Natural killer cell (primary cell): ENCODE results near the gene FOXK1. TPM values are rescaled to one million over a fixed set of nuclear protein-coding genes. Genes with fewer than 3 reads are reported as not detected.
A peak's percentile ranks its signal among the peaks of the same experiment; 100 is the strongest.

ENCODE experiments used
- ATAC-seq, 3 donors: fragments of 150-1000 bp in 2 of 3; fragments of 200-7000 bp in 1 of 3; cut with Tn5 transposase; 1 replicate in 1 of 3; 2 replicates in 2 of 3; pipeline ENCODE4 v1.10.0; 2021; ENCODE audit warnings: mild to moderate bottlenecking in 2 of 3, moderate library complexity in 2 of 3
- DNase-seq, 2 donors: peaks; one replicate each; pipeline versions ENCODE4 v3.0.0 to v3.0.0-alpha.2; 2013 to 2021; ENCODE audit warnings: mixed read lengths in 1 of 2
- H3K27ac ChIP-seq: one replicate; pipeline ENCODE4 v1.5.1; 2013; ENCODE audit warnings: mild to moderate bottlenecking, low read length
- H3K27me3 ChIP-seq: one replicate; pipeline ENCODE4 v1.6.1; 2013; ENCODE audit warnings: low read length; ENCODE audit not compliant: control insufficient read depth, insufficient read depth
- H3K36me3 ChIP-seq: one replicate; pipeline ENCODE4 v1.6.1; 2013; ENCODE audit warnings: low read length; ENCODE audit not compliant: control insufficient read depth, insufficient read depth
- H3K4me1 ChIP-seq: one replicate; pipeline ENCODE4 v1.6.1; 2013; ENCODE audit warnings: low read length; ENCODE audit not compliant: control insufficient read depth, insufficient read depth
- H3K4me3 ChIP-seq: one replicate; pipeline ENCODE4 v1.5.1; 2013; ENCODE audit warnings: low read length
- H3K9me3 ChIP-seq: one replicate; pipeline ENCODE4 v1.6.1; 2013; ENCODE audit warnings: low read length; ENCODE audit not compliant: control insufficient read depth, insufficient read depth
- H3K27ac Mint-ChIP-seq, 2 donors: one replicate each; pipeline ENCODE4 v1.8.0; 2022; ENCODE audit warnings: mild to moderate bottlenecking in 2 of 2, mixed read lengths in 2 of 2, moderate library complexity in 1 of 2
- H3K27me3 Mint-ChIP-seq, 2 donors: one replicate each; pipeline ENCODE4 v1.8.0; 2022; ENCODE audit warnings: low read depth in 2 of 2, mixed read lengths in 2 of 2
- H3K36me3 Mint-ChIP-seq: one replicate; pipeline ENCODE4 v1.8.0; 2022; ENCODE audit warnings: mixed read lengths
- H3K4me1 Mint-ChIP-seq, 2 donors: one replicate each; pipeline ENCODE4 v1.8.0; 2022; ENCODE audit warnings: mixed read lengths in 2 of 2
- H3K4me3 Mint-ChIP-seq: one replicate; pipeline ENCODE4 v1.8.0; 2022; ENCODE audit warnings: mild to moderate bottlenecking, moderate library complexity, mixed read lengths
- H3K9me3 Mint-ChIP-seq, 2 donors: one replicate each; pipeline ENCODE4 v1.8.0; 2022; ENCODE audit warnings: mixed read lengths in 2 of 2
- WGBS: methylation state at CpG from one replicate; pipeline ENCODE4 v1.1.7; 2013; ENCODE audit warnings: missing lambda C conversion rate; ENCODE audit not compliant: insufficient coverage; 5-methylcytosine and 5-hydroxymethylcytosine counted together
- intact Hi-C: fragments of 100-400 bp; cut with micrococcal nuclease; formaldehyde crosslinking; loops from one replicate; pipeline ENCODE4 v1.14.2; 2022
- total RNA-seq, 4 donors: library from RNA; stranded (reverse); fragments of 120-200 nt in 1 of 4; gene quantifications; one replicate each; pipeline versions ENCODE4 v1.2.3 to v1.2.4, GENCODE V29; 2013 to 2022
- TF ChIP-seq, protein P1 (sequence below): fragments of 200-600 bp; IDR thresholded peaks from one replicate; pipeline ENCODE4 v1.8.0; 2022; ENCODE audit warnings: antibody characterized with exemption

Gene FOXK1
- total RNA-seq, 3 donors from 2014 or later (not counting 1 experiment from before 2014, with no cell fraction given), result 51.6 to 59.7 (median 55.3) TPM

DNA sequence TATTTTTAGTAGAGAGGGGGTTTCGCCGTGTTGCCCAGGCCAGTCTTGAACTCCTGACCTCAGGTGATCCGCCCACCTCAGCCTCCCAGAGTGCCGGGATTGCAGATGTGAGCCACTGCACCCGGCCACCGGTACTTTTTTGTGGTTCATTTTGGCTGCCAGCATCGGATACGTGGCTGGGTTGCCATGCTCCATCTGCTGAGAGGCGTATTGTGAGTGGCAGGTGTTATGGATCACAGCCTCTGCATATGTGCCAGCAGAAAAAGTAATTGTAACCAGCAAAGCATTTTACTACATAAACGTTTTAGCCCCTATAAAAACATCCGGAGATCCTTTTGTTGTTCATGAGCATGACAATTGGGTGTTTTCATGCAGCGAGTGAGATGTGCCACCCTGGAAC, 7.1 kb downstream of the FOXK1 start:
- Histone ChIP-seq H3K4me3 (no peak overlapping the region), H3K36me3 (no peaks in the 10 kb centered on the region), H3K9me3 (no peaks in the 10 kb centered on the region), H3K27me3 (no peaks in the 10 kb centered on the region), H3K4me1 (peaks cover 35% of the 10 kb centered on the region), H3K27ac (no peak overlapping the region)
- intact Hi-C loops, result no loop called here
- Mint-ChIP-seq H3K27me3 (no peaks in the 10 kb centered on the region), H3K27ac (no peak overlapping the region), H3K4me3 (no peak overlapping the region), H3K36me3 (no peaks in the 10 kb centered on the region), H3K9me3 (no peaks in the 10 kb centered on the region), H3K4me1 (peaks cover 62 to 64% of the 10 kb centered on the region in 2 donors)
- DNase-seq (no peak), ATAC-seq (no peak)
- 82% methylated on average over 12 of the region's 12 CpGs for WGBS
- TF ChIP-seq, protein P1, sequence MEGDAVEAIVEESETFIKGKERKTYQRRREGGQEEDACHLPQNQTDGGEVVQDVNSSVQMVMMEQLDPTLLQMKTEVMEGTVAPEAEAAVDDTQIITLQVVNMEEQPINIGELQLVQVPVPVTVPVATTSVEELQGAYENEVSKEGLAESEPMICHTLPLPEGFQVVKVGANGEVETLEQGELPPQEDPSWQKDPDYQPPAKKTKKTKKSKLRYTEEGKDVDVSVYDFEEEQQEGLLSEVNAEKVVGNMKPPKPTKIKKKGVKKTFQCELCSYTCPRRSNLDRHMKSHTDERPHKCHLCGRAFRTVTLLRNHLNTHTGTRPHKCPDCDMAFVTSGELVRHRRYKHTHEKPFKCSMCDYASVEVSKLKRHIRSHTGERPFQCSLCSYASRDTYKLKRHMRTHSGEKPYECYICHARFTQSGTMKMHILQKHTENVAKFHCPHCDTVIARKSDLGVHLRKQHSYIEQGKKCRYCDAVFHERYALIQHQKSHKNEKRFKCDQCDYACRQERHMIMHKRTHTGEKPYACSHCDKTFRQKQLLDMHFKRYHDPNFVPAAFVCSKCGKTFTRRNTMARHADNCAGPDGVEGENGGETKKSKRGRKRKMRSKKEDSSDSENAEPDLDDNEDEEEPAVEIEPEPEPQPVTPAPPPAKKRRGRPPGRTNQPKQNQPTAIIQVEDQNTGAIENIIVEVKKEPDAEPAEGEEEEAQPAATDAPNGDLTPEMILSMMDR, result no peak

DNA sequence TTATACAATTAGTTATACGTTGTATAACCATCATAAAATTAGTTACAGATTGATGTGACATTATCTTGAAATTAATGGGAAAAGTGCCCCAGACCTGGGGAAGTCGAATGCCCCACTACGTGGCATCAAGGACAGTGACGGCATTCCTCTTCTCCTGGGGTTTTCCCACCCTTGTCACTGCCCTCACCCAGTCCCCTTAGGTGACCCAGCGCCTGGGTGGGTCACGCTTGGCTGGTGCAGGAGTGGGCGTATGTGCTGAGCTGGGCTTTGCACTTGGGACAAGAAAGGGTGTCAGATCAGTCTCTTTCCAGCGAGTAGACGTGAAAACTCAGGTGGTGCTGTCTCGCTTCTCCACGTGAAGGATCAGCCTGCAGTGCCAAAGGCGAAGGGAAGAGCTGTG, 7.6 kb downstream of the FOXK1 start:
- Mint-ChIP-seq H3K4me3 (no peak overlapping the region), H3K9me3 (no peaks in the 10 kb centered on the region), H3K27me3 (no peaks in the 10 kb centered on the region), H3K27ac (peak overlapping the region in 1 of 2 donors; percentile 37), H3K36me3 (no peaks in the 10 kb centered on the region), H3K4me1 (peaks cover 59 to 61% of the 10 kb centered on the region in 2 donors)
- no peak overlapping the region for H3K4me3 ChIP-seq
- H3K36me3 ChIP-seq, result no peaks in the 10 kb centered on the region
- no peak overlapping the region for H3K27ac ChIP-seq
- no peak for ATAC-seq
- intact Hi-C loops, result no loop called here
- 82% methylated on average over 12 of the region's 12 CpGs for WGBS
- no peak for DNase-seq
- H3K4me1 ChIP-seq, result peaks cover 30% of the 10 kb centered on the region
- no peaks in the 10 kb centered on the region for H3K27me3 ChIP-seq
- TF ChIP-seq, protein P1, result no peak
- H3K9me3 ChIP-seq, result no peaks in the 10 kb centered on the region

DNA sequence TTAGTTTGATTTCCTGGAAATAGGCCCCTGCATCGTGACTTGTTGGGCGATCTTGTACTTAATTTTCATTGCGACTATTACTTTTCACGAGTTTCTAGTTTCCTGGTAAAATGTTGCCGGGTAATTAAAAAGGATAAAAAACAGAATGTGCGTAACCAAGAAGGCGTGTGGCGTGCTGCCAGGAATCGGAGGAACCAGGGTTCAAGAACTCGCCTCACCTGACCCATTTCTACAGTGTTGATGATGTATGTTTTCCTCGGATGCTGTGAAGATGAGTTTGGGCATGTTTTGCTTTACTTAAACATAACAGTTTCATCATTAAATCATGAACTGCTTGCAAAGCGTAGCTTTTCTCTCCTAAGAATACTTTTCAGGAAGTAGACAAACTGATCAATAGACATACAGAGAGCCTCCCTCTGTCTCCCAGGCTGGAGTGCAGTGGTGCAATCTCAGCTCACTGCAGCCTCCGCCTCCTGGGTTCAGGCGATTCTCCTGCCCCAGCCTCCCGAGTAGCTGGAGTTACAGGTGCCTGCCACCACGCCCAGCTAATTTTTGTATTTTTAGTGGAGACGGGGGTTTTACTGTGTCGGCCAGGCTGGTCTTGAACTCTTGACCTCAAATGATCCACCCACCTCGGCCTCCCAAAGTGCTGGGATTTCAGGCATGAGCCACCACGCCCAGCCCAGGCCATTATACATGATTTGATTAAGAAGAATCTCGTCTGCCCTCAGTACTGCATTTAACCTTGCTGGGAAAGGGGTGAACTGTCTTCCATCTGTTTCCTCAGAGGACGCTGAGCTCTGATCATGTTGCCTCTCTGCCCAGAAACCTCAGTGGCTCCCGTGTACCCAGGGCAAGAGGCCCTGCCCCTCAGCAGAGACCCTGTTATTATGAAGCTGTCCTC, 9.1 kb downstream of the FOXK1 start:
- Mint-ChIP-seq H3K27ac (peak overlapping the region; percentile 37 to 43), H3K27me3 (no peaks in the 10 kb centered on the region)
- intact Hi-C loops, result no loop called here

More for the DNA sequence above, 9.1 kb downstream of the FOXK1 start:
- TF ChIP-seq, protein P1, result no peak
- Histone ChIP-seq H3K9me3 (no peaks in the 10 kb centered on the region), H3K4me1 (peaks cover 21% of the 10 kb centered on the region), H3K27me3 (no peaks in the 10 kb centered on the region), H3K27ac (no peak overlapping the region), H3K36me3 (no peaks in the 10 kb centered on the region), H3K4me3 (no peak overlapping the region)
- 91% methylated on average over 22 of the region's 23 CpGs for WGBS
- peaks cover 63 to 64% of the 10 kb centered on the region in 2 donors for H3K4me1 Mint-ChIP-seq
- ATAC-seq, result no peak
- no peak overlapping the region for H3K4me3 Mint-ChIP-seq
- H3K36me3 Mint-ChIP-seq, result no peaks in the 10 kb centered on the region
- H3K9me3 Mint-ChIP-seq, result no peaks in the 10 kb centered on the region
- no peak for DNase-seq
